Kidney (tissue), 14 donors: Measurements from ENCODE around the gene DSCAML1. TPM values are rescaled to one million over a fixed set of nuclear protein-coding genes. Genes with fewer than 3 reads are reported as not detected.

Experiments
- DNase-seq, 5 donors: peaks; one replicate each; pipeline ENCODE4 v3.0.0-alpha.2; 2013 to 2020
- FAIRE-seq: peaks from 2 replicates; lab custom pipeline; 2012; peaks lifted over from hg19 to GRCh38; lab: Jason Lieb, UNC
- H3K27ac ChIP-seq, 2 donors: one replicate each; pipeline ENCODE4 v1.7.0; 2013; ENCODE audit warnings: low read depth in 2 of 2, low read length in 2 of 2, inconsistent platforms in 1 of 2
- H3K27me3 ChIP-seq: one replicate; pipeline ENCODE4 v1.7.1; 2013; ENCODE audit warnings: low read length, inconsistent platforms; ENCODE audit not compliant: control insufficient read depth, insufficient read depth
- H3K36me3 ChIP-seq, 3 donors: one replicate each; pipeline versions ENCODE4 v1.7.0 to v1.7.1; 2013; ENCODE audit warnings: low read length in 3 of 3, control low read depth in 1 of 3, inconsistent platforms in 1 of 3; ENCODE audit not compliant: insufficient read depth in 3 of 3, control insufficient read depth in 2 of 3
- H3K4me1 ChIP-seq, 3 donors: one replicate each; pipeline versions ENCODE4 v1.7.0 to v1.7.1; 2013; ENCODE audit warnings: low read length in 3 of 3, inconsistent platforms in 1 of 3, low read depth in 1 of 3; ENCODE audit not compliant: control insufficient read depth in 2 of 3, insufficient read depth in 2 of 3
- H3K4me3 ChIP-seq, 3 donors: one replicate each; pipeline versions ENCODE4 v1.7.0 to v1.8.1; 2013; ENCODE audit warnings: low read length in 3 of 3, control low read depth in 1 of 3, inconsistent platforms in 1 of 3
- H3K9ac ChIP-seq, 3 donors: one replicate each; pipeline versions ENCODE4 v1.7.0 to v1.7.1; 2013; ENCODE audit warnings: low read length in 3 of 3, control low read depth in 1 of 3, inconsistent platforms in 1 of 3
- H3K9me3 ChIP-seq, 3 donors: one replicate each; pipeline versions ENCODE4 v1.7.0 to v1.7.1; 2013; ENCODE audit warnings: low read length in 3 of 3, control low read depth in 1 of 3, inconsistent platforms in 1 of 3; ENCODE audit not compliant: control insufficient read depth in 2 of 3, insufficient read depth in 1 of 3
- intact Hi-C: fragments of 100-400 bp; cut with DNase I; formaldehyde crosslinking; loops from one replicate; pipeline ENCODE4 v1.11.1; 2022
- polyA plus RNA-seq: library from polyadenylated mRNA; stranded (reverse); fragments of 350-450 nt; fragmentation: Illumina TruSeq; extraction: RNeasy Lipid Tissue Mini Kit (QIAGEN cat#74804); gene quantifications from one replicate; pipeline ENCODE4 v1.2.3, GENCODE V29; 2014; ENCODE audit warnings: low read depth, low replicate concordance; ENCODE audit not compliant: insufficient read depth
- total RNA-seq: library from RNA; stranded (reverse); fragmentation: NEBNext Ultra II Directional; extraction: Animal tissue kit (Norgen Biotek cat#: 25700); gene quantifications from one replicate; pipeline ENCODE4 v1.2.1, GENCODE V29; 2021
- TF ChIP-seq, protein P1 (sequence below): IDR thresholded peaks from 3 replicates; pipeline ENCODE4 v1.5.1; 2012; ENCODE audit warnings: mild to moderate bottlenecking, moderate library complexity, borderline replicate concordance; ENCODE audit not compliant: insufficient read depth; ENCODE audit errors: extremely low read depth
- donor health status: control.
- donor health status: control.
- donor health status: control.
- donor health status: control.
- donor health status: control.
- donor health status: DM: yes; HTN: yes; CAD: no.
- donor health status: Normal renal cell carcinoma (clear cell type).

DSCAML1 gene
- total and polyA plus RNA-seq, 2 donors from 2014 or later = 0.95 to 17.3 TPM

- Histone ChIP-seq H3K27me3 (no peaks in the 10 kb centered on the region), H3K36me3 (no peaks in the 10 kb centered on the region), H3K9ac (no peak overlapping the region), H3K27ac (no peak overlapping the region), H3K4me1 (no peaks in the 10 kb centered on the region), H3K4me3 (no peak overlapping the region), H3K9me3 (no peaks in the 10 kb centered on the region)
- TF ChIP-seq, protein P1, sequence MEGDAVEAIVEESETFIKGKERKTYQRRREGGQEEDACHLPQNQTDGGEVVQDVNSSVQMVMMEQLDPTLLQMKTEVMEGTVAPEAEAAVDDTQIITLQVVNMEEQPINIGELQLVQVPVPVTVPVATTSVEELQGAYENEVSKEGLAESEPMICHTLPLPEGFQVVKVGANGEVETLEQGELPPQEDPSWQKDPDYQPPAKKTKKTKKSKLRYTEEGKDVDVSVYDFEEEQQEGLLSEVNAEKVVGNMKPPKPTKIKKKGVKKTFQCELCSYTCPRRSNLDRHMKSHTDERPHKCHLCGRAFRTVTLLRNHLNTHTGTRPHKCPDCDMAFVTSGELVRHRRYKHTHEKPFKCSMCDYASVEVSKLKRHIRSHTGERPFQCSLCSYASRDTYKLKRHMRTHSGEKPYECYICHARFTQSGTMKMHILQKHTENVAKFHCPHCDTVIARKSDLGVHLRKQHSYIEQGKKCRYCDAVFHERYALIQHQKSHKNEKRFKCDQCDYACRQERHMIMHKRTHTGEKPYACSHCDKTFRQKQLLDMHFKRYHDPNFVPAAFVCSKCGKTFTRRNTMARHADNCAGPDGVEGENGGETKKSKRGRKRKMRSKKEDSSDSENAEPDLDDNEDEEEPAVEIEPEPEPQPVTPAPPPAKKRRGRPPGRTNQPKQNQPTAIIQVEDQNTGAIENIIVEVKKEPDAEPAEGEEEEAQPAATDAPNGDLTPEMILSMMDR = no peak
- intact Hi-C loops = no loop called here
- FAIRE-seq (no peak), DNase-seq (no peak)
Measured at GRCh38 chr11:117610901-117611300, 186.1 kb downstream of the DSCAML1 start.

GRCh38 chr11:117610045-117610444 is 187.0 kb downstream of the DSCAML1 start:
- no peak for FAIRE-seq

GRCh38 chr11:117607449-117607848 is 189.6 kb downstream of the DSCAML1 start:
- H3K4me1 ChIP-seq = no peaks in the 10 kb centered on the region
- DNase-seq = no peak
- no peaks in the 10 kb centered on the region for H3K36me3 ChIP-seq
- no peaks in the 10 kb centered on the region for H3K9me3 ChIP-seq
- H3K27ac ChIP-seq = no peak overlapping the region
- H3K9ac ChIP-seq = no peak overlapping the region
- no peaks in the 10 kb centered on the region for H3K27me3 ChIP-seq
- TF ChIP-seq, protein P1 = no peak
- no peak for FAIRE-seq
- intact Hi-C loops = no loop called here
- no peak overlapping the region for H3K4me3 ChIP-seq

More at GRCh38 chr11:117610045-117610444, 187.0 kb downstream of the DSCAML1 start:
- no peak overlapping the region for H3K4me3 ChIP-seq
- no peaks in the 10 kb centered on the region for H3K27me3 ChIP-seq
- H3K9me3 ChIP-seq = no peaks in the 10 kb centered on the region
- H3K36me3 ChIP-seq = no peaks in the 10 kb centered on the region
- no peak for DNase-seq
- H3K9ac ChIP-seq = no peak overlapping the region
- no peak overlapping the region for H3K27ac ChIP-seq
- intact Hi-C loops = no loop called here
- TF ChIP-seq, protein P1 = no peak
- H3K4me1 ChIP-seq = no peaks in the 10 kb centered on the region

- DNase-seq = no peak
- H3K27ac ChIP-seq = no peak overlapping the region
- intact Hi-C loops = no loop called here
- no peak for FAIRE-seq
- no peaks in the 10 kb centered on the region for H3K27me3 ChIP-seq
- H3K4me1 ChIP-seq = no peaks in the 10 kb centered on the region
- no peak overlapping the region for H3K9ac ChIP-seq
- no peak overlapping the region for H3K4me3 ChIP-seq
- TF ChIP-seq, protein P1 = no peak
- no peaks in the 10 kb centered on the region for H3K36me3 ChIP-seq
- no peaks in the 10 kb centered on the region for H3K9me3 ChIP-seq
Measured at GRCh38 chr11:117606790-117607189, 190.2 kb downstream of the DSCAML1 start.
